ENCODE data around the gene SOWAHB.
A peak's percentile ranks its signal among the peaks of the same experiment; 100 is the strongest.

SOWAHB gene

GRCh38 chr4:76905521-76905920, 7.6 kb upstream of the SOWAHB start:
- H3K18ac ChIP-seq (ENCODE audit: low read length), result no peak overlapping the region
- H2BK12ac ChIP-seq (ENCODE audit: low read length), result no peak overlapping the region
- H3K79me2 ChIP-seq (ENCODE audit: control insufficient read depth, insufficient read depth, low read length, poor library complexity), result no peaks in the 10 kb centered on the region
- no peak overlapping the region for H3K4ac ChIP-seq (ENCODE audit: low read depth, low read length)
- no CpG with 5 or more reads among the region's 1 CpG for WGBS (ENCODE audit: extremely low coverage, insufficient coverage, insufficient read length)
- peak; percentile 48 to 86 for DNase-seq
- H3K4me1 ChIP-seq (ENCODE audit: control insufficient read depth in 1 of 2, insufficient read depth in 2 of 2, low read length in 2 of 2), result peaks cover 2% of the 10 kb centered on the region in 2 experiments
- peaks cover 2 to 3% of the 10 kb centered on the region in 2 experiments for H3K36me3 ChIP-seq (ENCODE audit: control insufficient read depth in 1 of 2, insufficient read depth in 2 of 2, low read length in 2 of 2)
- H3K9ac ChIP-seq (ENCODE audit: low read length), result no peak overlapping the region
- no peak overlapping the region for H4K8ac ChIP-seq (ENCODE audit: low read depth, low read length)
- H3K14ac ChIP-seq (ENCODE audit: low read length), result no peak overlapping the region
- no peak overlapping the region for H2BK5ac ChIP-seq (ENCODE audit: low read depth, low read length, poor library complexity)
- no peak overlapping the region for H2AK5ac ChIP-seq (ENCODE audit: low read length)
- peak overlapping the region; percentile 53 for H4K91ac ChIP-seq (ENCODE audit: low read depth, low read length)
- peaks cover 4% of the 10 kb centered on the region for H3K9me3 ChIP-seq (ENCODE audit: insufficient read depth, low read depth, low read length)
- no peaks in the 10 kb centered on the region for H3K27me3 ChIP-seq (ENCODE audit: insufficient read depth, low read length)
- H2BK120ac ChIP-seq (ENCODE audit: insufficient read depth, low read length, poor library complexity), result no peak overlapping the region
- no peak overlapping the region for H3K4me2 ChIP-seq (ENCODE audit: low read length)
- no peak overlapping the region for H4K12ac ChIP-seq (ENCODE audit: low read depth, low read length)
- no peak overlapping the region for H3K4me3 ChIP-seq (ENCODE audit: low read depth, low read length)
- no peak overlapping the region for H3K23ac ChIP-seq (ENCODE audit: low read length)
- peaks cover 4% of the 10 kb centered on the region for H3K79me1 ChIP-seq (ENCODE audit: low read length)
- peak overlapping the region; percentile 51 for H3K27ac ChIP-seq (ENCODE audit: low read depth, low read length)
- H2AFZ ChIP-seq (ENCODE audit: insufficient read depth, low read length, poor library complexity), result no peak overlapping the region

GRCh38 chr4:76904646-76905190, 6.8 kb upstream of the SOWAHB start:
- no peak overlapping the region for H2BK12ac ChIP-seq (ENCODE audit: low read length)
- H3K4ac ChIP-seq (ENCODE audit: low read depth, low read length), result no peak overlapping the region
- H2BK120ac ChIP-seq (ENCODE audit: insufficient read depth, low read length, poor library complexity), result peak overlapping the region; percentile 41
- no peak overlapping the region for H2BK5ac ChIP-seq (ENCODE audit: low read depth, low read length, poor library complexity)
- H4K91ac ChIP-seq (ENCODE audit: low read depth, low read length), result no peak overlapping the region
- H3K27me3 ChIP-seq (ENCODE audit: insufficient read depth, low read length), result no peaks in the 10 kb centered on the region
- no peak overlapping the region for H3K18ac ChIP-seq (ENCODE audit: low read length)
- peak; percentile 54 to 63 for DNase-seq
- H3K9me3 ChIP-seq (ENCODE audit: insufficient read depth, low read depth, low read length), result peaks cover 4% of the 10 kb centered on the region
- WGBS (ENCODE audit: extremely low coverage, insufficient coverage, insufficient read length), result no CpG with 5 or more reads among the region's 4 CpGs
- H3K79me2 ChIP-seq (ENCODE audit: control insufficient read depth, insufficient read depth, low read length, poor library complexity), result no peaks in the 10 kb centered on the region
- H4K12ac ChIP-seq (ENCODE audit: low read depth, low read length), result no peak overlapping the region
- no peak overlapping the region for H3K4me3 ChIP-seq (ENCODE audit: low read depth, low read length)
- no peak overlapping the region for H2AK5ac ChIP-seq (ENCODE audit: low read length)
- H3K14ac ChIP-seq (ENCODE audit: low read length), result no peak overlapping the region
- no peak overlapping the region for H3K9ac ChIP-seq (ENCODE audit: low read length)
- no peak overlapping the region for H4K8ac ChIP-seq (ENCODE audit: low read depth, low read length)
- H3K79me1 ChIP-seq (ENCODE audit: low read length), result peaks cover 4% of the 10 kb centered on the region
- H3K27ac ChIP-seq (ENCODE audit: low read depth, low read length), result no peak overlapping the region
- H3K23ac ChIP-seq (ENCODE audit: low read length), result no peak overlapping the region
- peaks cover 2% of the 10 kb centered on the region in 2 experiments for H3K4me1 ChIP-seq (ENCODE audit: control insufficient read depth in 1 of 2, insufficient read depth in 2 of 2, low read length in 2 of 2)
- H2AFZ ChIP-seq (ENCODE audit: insufficient read depth, low read length, poor library complexity), result no peak overlapping the region
- H3K4me2 ChIP-seq (ENCODE audit: low read length), result no peak overlapping the region
- peaks cover 2 to 3% of the 10 kb centered on the region in 2 experiments for H3K36me3 ChIP-seq (ENCODE audit: control insufficient read depth in 1 of 2, insufficient read depth in 2 of 2, low read length in 2 of 2)

GRCh38 chr4:76902233-76902890, 4.4 kb upstream of the SOWAHB start:
- no peak overlapping the region for H3K4me2 ChIP-seq (ENCODE audit: low read length)
- H2BK120ac ChIP-seq (ENCODE audit: insufficient read depth, low read length, poor library complexity), result no peak overlapping the region
- H3K4me1 ChIP-seq (ENCODE audit: control insufficient read depth in 1 of 2, insufficient read depth in 2 of 2, low read length in 2 of 2), result peaks cover 5% of the 10 kb centered on the region in 2 experiments
- no peak overlapping the region for H3K27ac ChIP-seq (ENCODE audit: low read depth, low read length)
- H3K27me3 ChIP-seq (ENCODE audit: insufficient read depth, low read length), result peaks cover 2% of the 10 kb centered on the region
- H4K12ac ChIP-seq (ENCODE audit: low read depth, low read length), result no peak overlapping the region
- no peak overlapping the region for H3K14ac ChIP-seq (ENCODE audit: low read length)
- peaks cover 3% of the 10 kb centered on the region for H3K79me2 ChIP-seq (ENCODE audit: control insufficient read depth, insufficient read depth, low read length, poor library complexity)
- no peak overlapping the region for H4K91ac ChIP-seq (ENCODE audit: low read depth, low read length)
- no peak overlapping the region for H2BK5ac ChIP-seq (ENCODE audit: low read depth, low read length, poor library complexity)
- H2AK5ac ChIP-seq (ENCODE audit: low read length), result no peak overlapping the region
- H3K79me1 ChIP-seq (ENCODE audit: low read length), result peaks cover 9% of the 10 kb centered on the region
- no peak overlapping the region for H4K8ac ChIP-seq (ENCODE audit: low read depth, low read length)
- WGBS (ENCODE audit: extremely low coverage, insufficient coverage, insufficient read length), result no CpG with 5 or more reads among the region's 3 CpGs
- H3K4me3 ChIP-seq (ENCODE audit: low read depth, low read length), result no peak overlapping the region
- H3K4ac ChIP-seq (ENCODE audit: low read depth, low read length), result no peak overlapping the region
- peaks cover 2 to 3% of the 10 kb centered on the region in 2 experiments for H3K36me3 ChIP-seq (ENCODE audit: control insufficient read depth in 1 of 2, insufficient read depth in 2 of 2, low read length in 2 of 2)
- DNase-seq, result no peak
- H2AFZ ChIP-seq (ENCODE audit: insufficient read depth, low read length, poor library complexity), result no peak overlapping the region
- no peak overlapping the region for H3K9ac ChIP-seq (ENCODE audit: low read length)
- H3K9me3 ChIP-seq (ENCODE audit: insufficient read depth, low read depth, low read length), result peaks cover 3% of the 10 kb centered on the region
- H3K23ac ChIP-seq (ENCODE audit: low read length), result no peak overlapping the region
- no peak overlapping the region for H3K18ac ChIP-seq (ENCODE audit: low read length)
- no peak overlapping the region for H2BK12ac ChIP-seq (ENCODE audit: low read length)

- Histone ChIP-seq H3K9me3 (ENCODE audit: insufficient read depth, low read depth, low read length) (no peaks in the 10 kb centered on the region), H2BK120ac (ENCODE audit: insufficient read depth, low read length, poor library complexity) (no peak overlapping the region), H3K14ac (ENCODE audit: low read length) (no peak overlapping the region), H4K8ac (ENCODE audit: low read depth, low read length) (no peak overlapping the region), H3K27ac (ENCODE audit: low read depth, low read length) (no peak overlapping the region), H4K91ac (ENCODE audit: low read depth, low read length) (no peak overlapping the region), H2BK12ac (ENCODE audit: low read length) (no peak overlapping the region), H4K12ac (ENCODE audit: low read depth, low read length) (no peak overlapping the region), H3K36me3 (ENCODE audit: control insufficient read depth in 1 of 2, insufficient read depth in 2 of 2, low read length in 2 of 2) (no peaks in the 10 kb centered on the region), H3K79me2 (ENCODE audit: control insufficient read depth, insufficient read depth, low read length, poor library complexity) (peaks cover 3% of the 10 kb centered on the region), H2AK5ac (ENCODE audit: low read length) (no peak overlapping the region), H2BK5ac (ENCODE audit: low read depth, low read length, poor library complexity) (no peak overlapping the region), H3K27me3 (ENCODE audit: insufficient read depth, low read length) (peaks cover 3% of the 10 kb centered on the region), H3K79me1 (ENCODE audit: low read length) (peaks cover 9% of the 10 kb centered on the region), H3K4me2 (ENCODE audit: low read length) (peak overlapping the region; percentile 75), H3K4me3 (ENCODE audit: low read depth, low read length) (no peak overlapping the region), H3K23ac (ENCODE audit: low read length) (no peak overlapping the region), H3K9ac (ENCODE audit: low read length) (no peak overlapping the region), H3K18ac (ENCODE audit: low read length) (no peak overlapping the region), H2AFZ (ENCODE audit: insufficient read depth, low read length, poor library complexity) (no peak overlapping the region), H3K4me1 (ENCODE audit: control insufficient read depth in 1 of 2, insufficient read depth in 2 of 2, low read length in 2 of 2) (peaks cover 6 to 11% of the 10 kb centered on the region in 2 experiments), H3K4ac (ENCODE audit: low read depth, low read length) (no peak overlapping the region)
- DNase-seq, result peak; percentile 6 to 63
- WGBS (ENCODE audit: extremely low coverage, insufficient coverage, insufficient read length), result no CpG with 5 or more reads among the region's 4 CpGs
Measured at GRCh38 chr4:76898949-76899645, 1.2 kb upstream of the SOWAHB start.

Measured in trophoblast cell (in vitro differentiated cells and primary cell).